Choroid plexus epithelial cell (primary cell): Measurements from ENCODE around the gene THSD8.

Source experiments
- DNase-seq: peaks from one replicate; pipeline ENCODE4 v3.0.0-alpha.2; 2010; ENCODE audit warnings: low read depth
- H3K4me3 ChIP-seq: 2 replicates; pipeline ENCODE4 v1.5.1; 2011; ENCODE audit warnings: low read depth, mild to moderate bottlenecking, control low read depth, low read length, moderate library complexity
- CTCF ChIP-seq: conservative IDR thresholded peaks from 2 replicates; pipeline ENCODE4 v1.5.1; 2011; ENCODE audit warnings: low read depth, mild to moderate bottlenecking, control low read depth, inconsistent platforms, low read length, moderate library complexity

THSD8 gene

GRCh38 chr19:12764698-12765097 lies 37.2 kb upstream of the THSD8 start:
- no peak for DNase-seq
- H3K4me3 ChIP-seq, result no peak overlapping the region
- no peak for TF ChIP-seq CTCF

GRCh38 chr19:12766051-12766521 lies 35.8 kb upstream of the THSD8 start:
- TF ChIP-seq CTCF, result peak; percentile 81
- peak; percentile 83 for DNase-seq
- H3K4me3 ChIP-seq, result peak overlapping the region; percentile 64

GRCh38 chr19:12767150-12767549 lies 34.7 kb upstream of the THSD8 start:
- no peak for TF ChIP-seq CTCF
- no peak overlapping the region for H3K4me3 ChIP-seq
- DNase-seq, result no peak

- TF ChIP-seq CTCF, result no peak
- DNase-seq, result no peak
Measured at GRCh38 chr19:12767666-12768065, 34.2 kb upstream of the THSD8 start.

GRCh38 chr19:12769689-12770088 lies 32.2 kb upstream of the THSD8 start:
- DNase-seq, result no peak
- no peak for TF ChIP-seq CTCF
- H3K4me3 ChIP-seq, result no peak overlapping the region

More at GRCh38 chr19:12767666-12768065, 34.2 kb upstream of the THSD8 start:
- H3K4me3 ChIP-seq, result no peak overlapping the region

- no peak for TF ChIP-seq CTCF
- no peak for DNase-seq
- no peak overlapping the region for H3K4me3 ChIP-seq
Measured at GRCh38 chr19:12770922-12771321, 30.9 kb upstream of the THSD8 start.

GRCh38 chr19:12772323-12772722 lies 29.5 kb upstream of the THSD8 start:
- no peak for TF ChIP-seq CTCF
- no peak for DNase-seq
- H3K4me3 ChIP-seq, result no peak overlapping the region
